IPS-NIHi11 (cell line): ENCODE data around the gene LZTR1.

ENCODE experiments used
- DNase-seq: peaks from one replicate; pipeline ENCODE4 v3.0.0; 2012; ENCODE audit warnings: mixed read lengths, low spot score

The LZTR1 gene

DNA sequence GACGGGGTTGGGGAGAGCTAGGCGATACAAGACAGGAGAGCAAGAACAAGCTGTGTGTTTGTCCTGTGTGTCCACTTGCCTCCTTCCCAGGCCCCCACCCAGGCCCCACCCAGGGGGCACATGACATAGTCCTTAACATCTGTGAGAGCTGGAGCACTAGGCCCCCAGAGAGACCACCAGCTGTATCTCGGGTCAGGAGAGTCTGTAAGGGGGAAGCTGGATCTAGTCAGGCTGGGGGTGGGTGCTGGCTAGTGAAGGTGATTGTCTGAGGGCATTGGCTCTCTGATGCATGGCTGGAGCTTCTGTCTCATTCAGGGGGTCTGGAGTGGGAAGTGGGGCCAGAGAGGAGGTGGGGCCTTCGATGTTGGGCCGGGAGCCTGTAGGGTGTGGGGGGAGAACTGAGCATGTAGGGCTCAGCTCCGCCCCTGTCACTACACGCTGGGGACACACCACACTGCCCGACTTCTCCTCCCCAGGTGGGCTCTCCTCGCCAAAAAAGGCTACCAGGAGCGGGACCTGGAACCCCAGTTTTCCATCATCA, 33.4 kb downstream of the LZTR1 start:
- no peak for DNase-seq

DNA sequence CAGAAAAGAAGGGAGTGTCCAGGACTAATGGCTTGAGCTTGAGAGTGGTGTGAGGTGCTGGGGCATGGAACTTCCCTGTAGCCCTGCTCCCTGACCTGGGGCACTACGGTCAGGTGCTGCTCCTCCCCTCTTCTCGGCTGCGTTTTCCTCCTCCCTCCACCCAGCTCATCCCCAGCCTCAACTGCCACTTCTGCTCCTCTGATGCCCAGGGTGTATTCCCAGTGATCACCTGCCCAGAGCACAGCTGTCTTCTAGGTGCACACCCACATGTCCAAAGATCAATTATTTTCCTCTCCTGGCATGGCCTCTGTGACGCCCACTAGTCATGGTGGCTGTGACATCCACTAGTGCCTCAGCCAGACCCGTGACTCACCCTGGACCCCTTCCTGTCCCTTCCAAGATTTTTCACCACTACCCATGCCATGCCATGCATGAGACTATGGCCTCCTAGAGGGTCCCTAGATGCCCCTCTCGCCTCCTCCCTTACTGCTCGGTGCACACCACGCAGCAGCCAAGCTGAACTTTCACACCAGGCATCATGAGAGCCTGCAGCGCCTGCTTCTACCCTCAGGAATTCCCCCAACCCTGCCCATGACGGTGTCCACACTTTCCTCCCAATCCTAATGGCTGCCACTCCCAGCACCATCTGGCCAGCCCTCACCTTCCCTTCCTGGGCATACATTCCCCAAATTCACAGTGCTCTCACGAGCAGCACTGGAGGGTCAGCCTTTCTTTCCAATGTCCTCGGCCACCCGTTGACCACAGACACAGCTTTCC, 34.7 kb downstream of the LZTR1 start:
- no peak for DNase-seq

DNA sequence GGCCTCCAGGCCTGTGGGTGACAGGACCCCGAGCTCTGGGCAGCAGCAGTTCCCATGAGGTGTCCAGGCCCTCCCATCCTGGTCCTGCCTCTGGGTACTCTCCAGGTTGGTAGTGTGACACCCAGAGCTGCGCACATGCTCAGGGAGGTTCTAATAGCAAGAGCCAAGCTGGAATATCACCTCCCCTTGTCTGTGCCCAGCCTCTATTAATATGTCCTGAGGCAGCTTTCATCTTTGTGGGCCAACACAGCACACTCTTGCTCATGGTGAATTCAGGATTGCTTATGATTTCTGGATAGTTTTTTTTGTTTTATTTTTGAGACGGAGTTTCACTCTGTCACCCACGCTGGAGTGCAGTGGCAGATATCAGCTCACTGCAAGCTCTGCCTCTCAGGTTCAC, 36.2 kb downstream of the LZTR1 start:
- no peak for DNase-seq

DNA sequence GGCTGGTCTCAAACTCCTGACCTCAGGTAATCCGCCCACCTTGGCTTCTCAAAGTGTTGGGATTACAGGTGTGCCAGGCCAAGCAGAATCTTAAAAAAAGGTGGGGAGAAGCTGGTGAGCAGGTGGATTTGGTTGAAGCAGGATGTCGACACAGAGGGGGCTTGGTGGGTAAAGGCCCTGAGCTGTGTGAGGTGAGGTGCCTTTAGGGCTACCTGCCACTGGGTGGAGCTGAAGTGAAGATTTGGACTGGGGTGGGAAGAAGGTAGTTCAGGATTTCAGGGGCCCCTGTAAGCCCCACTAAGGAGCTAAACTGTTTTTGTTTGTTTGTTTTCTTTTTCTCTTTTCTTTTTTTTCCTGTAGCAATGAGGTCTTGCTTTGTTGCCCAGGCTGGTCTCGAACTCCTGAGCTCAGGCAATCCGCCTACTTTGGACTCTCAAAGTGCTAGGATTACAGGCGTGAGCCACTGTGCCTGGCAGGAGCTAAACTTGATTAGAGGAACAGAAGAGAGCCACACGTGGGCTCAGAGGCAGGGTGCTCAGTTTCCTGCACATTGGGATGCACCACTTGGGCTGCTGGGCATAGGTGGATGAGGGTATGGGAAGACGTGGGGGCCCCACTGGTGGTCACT, 38.8 kb downstream of the LZTR1 start:
- DNase-seq = peak; percentile 84

DNA sequence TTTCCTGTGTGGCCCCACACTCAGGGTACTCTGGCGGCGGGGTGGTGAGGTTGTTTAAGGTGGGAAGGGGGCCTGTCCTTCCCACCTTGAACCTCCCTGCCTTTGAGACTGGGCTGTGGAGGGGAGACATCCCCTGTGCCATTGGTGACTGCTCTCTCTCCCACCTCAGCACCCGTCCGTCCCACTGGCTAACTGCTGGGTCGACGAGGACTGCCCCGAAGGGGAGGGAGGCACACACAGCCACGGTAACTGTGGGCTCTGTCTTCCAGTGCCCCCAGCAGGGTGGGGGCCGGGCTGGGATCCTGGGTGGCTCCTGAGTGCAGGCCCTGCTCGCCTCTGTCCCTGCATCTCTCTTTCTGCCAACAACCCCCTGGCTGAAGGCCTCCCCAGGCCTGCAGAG, 40.4 kb downstream of the LZTR1 start:
- no peak for DNase-seq

DNA sequence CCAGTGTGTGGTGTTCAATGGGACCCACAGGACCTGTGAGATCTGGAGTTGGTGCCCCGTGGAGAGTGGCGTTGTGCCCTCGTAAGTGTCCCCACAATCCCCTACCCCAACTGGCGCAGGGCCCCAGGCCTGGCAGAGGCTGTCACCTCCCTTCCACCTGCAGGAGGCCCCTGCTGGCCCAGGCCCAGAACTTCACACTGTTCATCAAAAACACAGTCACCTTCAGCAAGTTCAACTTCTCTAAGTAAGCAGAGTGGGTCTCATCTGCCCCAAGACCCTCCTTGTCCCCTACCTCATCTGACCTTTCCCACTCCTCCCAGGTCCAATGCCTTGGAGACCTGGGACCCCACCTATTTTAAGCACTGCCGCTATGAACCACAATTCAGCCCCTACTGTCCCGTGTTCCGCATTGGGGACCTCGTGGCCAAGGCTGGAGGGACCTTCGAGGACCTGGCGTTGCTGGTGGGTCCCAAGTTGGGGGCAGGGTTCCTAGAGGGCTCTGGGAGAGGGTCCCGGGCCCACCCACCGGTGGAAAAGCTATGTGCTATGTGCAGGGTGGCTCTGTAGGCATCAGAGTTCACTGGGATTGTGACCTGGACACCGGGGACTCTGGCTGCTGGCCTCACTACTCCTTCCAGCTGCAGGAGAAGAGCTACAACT, 41.0 kb downstream of the LZTR1 start:
- no peak for DNase-seq

DNA sequence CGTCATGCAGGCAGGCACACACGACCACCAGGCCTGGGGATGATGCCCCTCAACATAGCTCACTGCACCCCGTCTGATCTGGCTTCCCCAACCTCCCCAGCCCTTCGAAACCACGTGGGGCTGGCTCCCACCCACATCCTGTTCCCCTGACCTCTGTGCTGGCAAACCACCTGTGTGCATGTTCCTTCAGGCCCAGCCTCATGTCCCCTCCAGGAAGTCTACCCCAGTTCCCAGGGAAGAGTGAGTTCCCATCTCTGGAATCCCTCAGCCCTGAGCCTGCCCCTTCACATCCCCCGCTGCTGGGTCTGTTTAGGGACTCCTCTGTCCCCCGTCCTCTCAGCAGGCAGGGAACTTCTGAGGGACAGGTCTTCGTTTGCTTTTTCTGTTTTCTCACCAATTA, 43.2 kb downstream of the LZTR1 start:
- no peak for DNase-seq

DNA sequence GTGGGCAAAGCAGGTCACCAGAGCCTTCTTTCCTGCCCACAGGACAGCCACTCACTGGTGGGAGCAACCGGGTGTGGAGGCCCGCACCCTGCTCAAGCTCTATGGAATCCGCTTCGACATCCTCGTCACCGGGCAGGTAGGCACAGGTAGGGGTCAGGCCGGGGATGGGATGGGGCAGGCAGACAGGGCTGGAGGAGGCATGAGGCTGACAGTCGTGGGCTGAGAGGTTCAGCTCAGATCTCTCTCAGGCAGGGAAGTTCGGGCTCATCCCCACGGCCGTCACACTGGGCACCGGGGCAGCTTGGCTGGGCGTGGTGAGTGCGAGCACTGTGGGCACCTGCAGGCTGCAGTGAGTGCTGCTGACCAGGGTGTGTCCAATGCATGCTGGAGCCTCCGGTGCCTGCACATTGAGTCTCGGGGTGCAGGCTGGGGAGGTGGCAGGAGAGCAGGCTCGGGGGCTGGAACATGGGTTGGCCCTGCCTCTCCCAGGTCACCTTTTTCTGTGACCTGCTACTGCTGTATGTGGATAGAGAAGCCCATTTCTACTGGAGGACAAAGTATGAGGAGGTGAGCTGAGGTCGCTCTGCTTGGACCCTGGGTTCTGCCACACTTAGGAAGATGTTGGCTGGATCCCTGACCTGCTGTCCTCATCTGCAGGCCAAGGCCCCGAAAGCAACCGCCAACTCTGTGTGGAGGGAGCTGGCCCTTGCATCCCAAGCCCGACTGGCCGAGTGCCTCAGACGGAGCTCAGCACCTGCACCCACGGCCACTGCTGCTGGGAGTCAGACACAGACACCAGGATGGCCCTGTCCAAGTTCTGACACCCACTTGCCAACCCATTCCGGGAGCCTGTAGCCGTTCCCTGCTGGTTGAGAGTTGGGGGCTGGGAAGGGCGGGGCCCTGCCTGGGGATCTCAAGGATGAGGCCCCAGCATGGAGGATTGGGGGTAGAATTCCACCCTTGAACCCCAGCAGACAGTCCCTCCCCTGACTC, 44.0 kb downstream of the LZTR1 start:
- DNase-seq = no peak

DNA sequence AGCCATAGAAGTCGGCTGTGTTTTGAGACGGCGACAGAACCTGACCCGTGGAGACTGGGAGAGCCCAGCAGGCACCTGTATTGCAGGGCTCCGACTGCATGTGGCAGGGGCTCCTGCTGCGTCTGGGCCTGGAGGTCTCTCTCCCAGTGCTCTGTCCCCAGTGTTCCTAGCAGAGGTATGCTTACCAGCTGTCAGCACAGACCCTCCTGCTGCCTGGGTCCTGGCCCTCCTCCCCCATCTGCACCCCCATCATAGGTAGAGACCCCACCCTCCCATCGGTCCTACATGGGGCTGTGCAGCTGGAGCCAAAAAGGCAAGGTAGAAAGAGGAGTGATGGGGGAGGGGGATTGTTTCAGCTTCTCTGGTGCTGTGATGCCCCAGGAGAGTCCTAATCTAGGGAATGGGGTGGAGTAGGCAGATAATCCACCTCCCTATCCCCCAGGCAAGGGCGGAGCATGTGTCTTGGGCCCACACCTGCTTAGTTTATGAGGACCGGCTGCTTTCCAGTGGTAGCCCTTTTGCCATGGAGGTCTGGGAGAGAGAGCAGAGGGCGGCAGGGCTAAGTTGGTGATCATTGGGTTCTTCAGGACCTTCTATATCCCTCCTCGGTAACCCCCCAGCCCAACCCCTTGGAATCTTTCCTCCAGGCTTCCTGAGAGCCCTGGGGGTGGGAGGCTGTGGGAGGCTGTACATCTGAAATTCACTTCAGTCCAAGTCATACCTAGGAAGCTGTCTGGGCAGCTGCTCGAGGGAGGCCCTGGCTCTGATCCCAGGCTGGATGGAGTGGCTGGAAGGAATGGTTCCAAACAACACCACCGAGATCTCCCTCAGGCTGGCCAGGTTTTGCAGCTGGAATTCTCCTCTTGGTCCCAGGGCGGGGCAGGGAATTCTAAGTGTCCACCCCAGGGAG, 44.9 kb downstream of the LZTR1 start:
- no peak for DNase-seq

DNA sequence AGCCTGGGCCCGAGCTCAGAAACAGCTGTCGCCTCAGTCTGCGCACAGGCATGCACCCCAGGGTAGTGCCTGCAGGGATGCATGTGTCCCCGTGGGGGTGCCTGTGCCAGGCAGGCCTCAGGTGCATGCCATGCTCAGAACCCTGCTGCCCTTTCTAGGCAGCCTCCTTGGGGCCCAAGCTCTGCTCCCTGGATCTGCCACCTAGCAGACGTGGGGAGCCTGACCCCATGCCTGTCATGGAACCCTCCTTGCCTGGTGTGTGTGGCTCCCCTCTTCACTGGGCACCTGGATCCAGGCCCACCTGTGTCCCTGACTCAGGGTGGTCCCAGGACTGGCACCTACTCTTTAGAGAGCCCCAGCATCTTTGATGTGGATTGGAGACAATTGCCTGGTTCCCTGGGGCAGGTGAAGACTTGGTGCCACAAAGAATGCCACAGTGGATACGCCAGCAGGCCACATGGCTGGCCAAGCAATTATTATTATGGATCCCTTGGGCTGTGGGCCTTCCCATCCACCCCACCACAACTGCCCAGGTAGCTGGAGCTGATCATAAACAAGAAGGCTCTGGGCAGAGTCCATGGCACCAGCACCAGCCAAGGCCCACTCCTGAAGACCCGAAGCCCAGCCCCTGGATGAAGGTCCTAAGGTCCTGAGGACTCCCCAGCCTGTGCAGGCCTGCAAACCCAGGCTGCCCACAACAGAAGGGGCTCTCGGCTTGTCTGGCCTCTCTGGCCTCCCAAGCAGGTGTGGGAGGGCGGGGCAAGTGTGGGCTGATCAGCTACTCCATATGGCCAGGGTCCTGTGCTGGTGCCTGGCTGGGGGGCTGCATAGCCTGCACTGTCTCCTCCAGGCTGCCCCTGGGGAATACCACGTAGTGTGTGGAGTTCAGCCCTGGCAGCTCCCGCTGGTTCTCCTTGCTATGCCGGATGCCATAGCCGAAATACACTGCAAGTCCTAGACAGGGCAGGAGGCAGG, 46.5 kb downstream of the LZTR1 start:
- no peak for DNase-seq

DNA sequence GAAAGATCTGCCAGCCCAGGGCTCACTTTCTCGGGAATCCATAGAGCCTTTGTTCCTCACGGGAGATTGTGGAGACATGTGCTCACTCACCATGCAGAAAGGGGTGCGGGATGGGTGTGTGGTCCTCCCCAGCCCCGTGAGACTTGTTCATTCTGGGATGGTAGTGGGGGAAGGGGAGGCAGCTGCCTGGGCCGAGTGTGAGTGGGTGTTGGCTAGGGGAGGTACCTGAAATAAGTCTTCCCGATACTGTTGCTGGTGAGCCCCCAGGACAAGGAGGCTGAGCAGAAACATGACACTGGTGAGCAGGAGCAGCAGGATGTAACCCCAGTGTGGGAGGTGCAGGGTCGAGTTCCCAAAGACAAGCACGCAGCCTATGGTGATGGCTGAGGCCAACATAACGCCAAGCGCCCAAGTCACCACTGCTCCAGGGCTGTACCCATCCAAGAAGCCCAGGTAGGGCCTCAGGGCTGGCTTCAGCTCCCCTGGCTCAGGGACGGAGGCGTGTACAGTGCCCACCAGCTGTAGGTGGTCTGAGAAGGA, 47.5 kb downstream of the LZTR1 start:
- no peak for DNase-seq

DNA sequence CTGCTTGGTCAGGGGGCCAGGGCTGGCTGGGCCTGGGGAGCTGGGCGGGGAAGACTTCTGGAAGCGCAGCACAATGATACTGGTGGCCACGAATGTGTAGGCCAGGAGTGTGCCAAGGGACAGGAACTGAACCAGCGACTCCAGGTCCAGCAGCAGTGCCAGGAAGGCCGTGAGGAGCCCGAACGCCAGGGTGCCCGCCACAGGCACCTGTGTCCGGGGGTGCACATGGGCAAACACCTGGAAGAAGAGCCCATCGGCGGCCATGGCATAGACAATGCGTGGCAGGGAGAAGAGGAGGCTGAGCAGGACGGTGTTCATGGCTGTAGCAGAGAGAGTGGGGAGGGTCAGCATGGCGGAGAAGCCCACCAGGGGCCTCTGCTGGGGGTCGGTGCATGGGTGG, 47.9 kb downstream of the LZTR1 start:
- DNase-seq = no peak

DNA sequence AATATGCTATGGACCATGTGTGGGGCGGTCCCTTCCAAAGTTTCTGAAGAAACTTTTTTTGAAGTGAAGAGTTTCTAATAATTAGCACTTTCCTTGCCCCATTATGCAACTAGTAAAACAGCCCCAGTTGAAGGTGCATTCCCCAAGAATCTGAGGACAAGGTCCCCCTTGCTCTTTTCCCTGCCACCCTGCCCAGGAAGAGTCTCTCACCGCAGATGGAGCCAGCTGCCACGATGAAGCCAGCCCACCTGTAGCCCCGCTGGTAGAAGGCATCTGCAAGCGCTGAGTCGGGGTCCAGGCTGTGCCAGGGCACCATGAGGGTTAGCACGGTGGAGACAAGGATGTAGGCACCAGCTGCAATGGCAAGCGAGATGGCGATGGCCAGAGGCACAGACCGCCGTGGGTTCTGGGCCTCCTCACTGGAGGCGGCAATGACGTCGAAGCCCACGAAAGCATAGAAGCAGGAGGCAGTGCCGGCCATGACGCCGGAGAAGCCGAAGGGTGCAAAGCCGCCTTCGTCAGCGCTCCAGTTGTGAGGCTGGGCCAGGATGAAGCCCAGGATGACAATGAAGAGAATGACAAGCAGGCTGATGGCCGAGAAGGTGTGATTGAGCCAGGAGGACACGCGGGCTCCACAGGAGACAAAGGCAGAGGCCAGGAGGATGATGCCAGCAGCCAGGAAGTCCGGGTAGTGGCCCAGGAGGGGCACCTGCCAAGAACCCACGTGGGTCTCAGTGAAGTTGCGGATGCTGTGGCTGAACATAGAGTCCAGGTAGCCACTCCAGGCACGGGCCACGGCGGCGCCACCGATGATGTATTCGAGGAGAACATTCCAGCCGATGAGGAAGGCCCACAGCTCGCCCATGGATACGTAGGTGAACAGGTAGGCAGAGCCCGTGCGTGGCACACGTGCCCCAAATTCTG, 48.8 kb downstream of the LZTR1 start:
- DNase-seq = no peak

DNA sequence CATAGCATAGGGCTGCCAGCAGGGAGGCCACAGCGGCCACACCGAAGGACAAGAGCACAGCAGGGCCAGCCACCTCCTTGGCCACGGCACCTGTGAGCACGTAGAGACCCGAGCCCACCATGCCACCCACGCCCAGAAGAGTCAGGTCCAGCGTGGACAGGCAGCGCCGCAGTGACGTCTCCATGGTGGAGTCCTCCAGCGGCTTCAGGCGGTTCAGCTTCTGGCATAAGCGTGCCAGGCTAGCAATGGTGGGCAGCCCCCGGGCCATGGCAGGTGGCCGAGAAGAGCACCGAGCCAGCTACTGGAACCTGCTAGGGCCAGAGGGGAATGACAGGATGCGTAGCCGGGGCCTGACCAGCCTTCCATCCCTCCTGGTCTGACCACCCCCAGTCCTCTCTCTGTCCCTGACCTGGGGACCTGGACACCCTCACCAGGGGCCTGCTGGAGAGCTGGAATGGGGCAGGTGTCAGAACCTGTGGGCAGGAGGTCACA, 49.5 kb downstream of the LZTR1 start:
- DNase-seq = no peak

DNA sequence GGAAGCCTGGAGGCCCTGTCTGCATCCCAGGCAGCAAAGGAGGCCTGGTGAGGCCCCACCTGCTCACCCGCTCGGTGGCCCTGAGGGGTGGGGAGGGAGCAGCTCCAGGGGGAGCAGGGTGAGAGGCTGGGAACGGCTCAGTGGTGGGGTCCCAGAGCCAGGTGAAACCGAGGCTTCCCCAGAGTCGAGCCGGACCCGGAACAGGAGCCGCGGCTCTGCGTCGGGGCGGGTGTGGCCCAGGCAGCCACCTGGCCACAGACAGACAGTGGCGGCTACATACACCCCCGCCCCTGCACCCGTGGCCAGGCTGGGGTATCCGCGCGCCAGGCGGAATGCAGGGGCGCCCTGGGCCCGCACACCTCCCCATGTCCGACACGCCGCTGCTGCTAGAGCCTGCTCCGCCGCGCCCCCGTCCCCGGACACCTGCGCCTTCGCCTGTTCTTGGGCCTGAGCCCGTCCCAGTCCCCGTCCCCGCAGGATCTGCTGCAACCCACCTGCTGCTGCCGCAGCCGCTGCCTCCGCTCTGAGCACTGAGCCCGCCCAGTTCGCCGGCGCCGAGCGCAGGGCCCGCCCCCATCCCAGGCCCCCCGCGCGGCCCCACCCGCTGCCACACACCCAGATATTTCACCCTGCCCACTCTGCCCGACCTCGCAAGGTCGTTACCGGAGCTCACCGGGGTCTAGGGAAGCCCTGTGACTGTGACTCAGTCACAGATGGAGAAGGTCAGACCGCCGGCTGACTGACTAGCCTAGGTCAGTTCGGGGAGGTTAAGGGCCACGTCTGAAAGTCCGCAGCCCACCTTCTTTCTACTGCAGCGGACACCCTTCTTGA, 50.2 kb downstream of the LZTR1 start, which contains the start of gene SLC7A4:
SLC7A4 (minus strand) TSS at position 525 of the 831 bp plus-strand sequence. CDS start 749 bp downstream, outside the sequence.
- peak; percentile 54 for DNase-seq

DNA sequence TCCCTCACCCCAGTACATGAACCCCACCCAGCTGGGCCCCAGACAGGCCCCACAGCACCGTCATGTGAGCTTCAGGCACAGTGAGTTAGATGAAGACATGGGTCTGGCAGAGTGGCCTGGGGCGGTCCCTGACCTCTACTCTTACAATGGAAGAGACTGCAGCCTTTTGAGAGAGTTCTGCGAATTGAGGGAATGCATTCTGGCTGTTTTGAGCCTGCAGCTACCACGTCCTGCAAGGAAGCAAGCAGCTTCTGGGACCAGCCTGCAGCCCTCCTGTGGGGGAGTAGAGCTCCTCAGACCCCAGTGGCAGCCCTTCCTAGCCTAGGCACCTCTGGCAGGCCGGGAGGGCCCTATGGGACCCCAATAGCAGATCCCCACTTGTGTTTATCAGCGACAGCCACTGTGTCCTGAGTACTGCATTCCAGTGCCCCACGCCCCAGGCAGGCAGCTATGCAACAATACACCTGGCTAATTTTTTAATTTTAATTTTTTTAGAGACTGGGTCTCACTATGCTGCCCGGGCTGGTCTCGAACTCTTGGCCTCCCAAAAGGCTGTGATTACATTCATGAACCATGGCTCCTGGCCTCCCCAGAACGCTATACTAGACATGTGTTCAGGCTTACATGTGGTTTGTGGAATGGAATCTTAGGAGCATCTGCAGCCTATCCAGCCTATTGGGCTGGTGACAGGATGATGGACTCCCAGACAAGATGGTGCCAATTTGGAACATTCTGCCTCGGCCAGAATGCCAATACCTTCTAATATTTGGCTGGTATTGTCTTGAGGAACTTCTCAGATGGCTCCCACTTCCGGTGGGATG, 51.0 kb downstream of the LZTR1 start:
- DNase-seq = no peak
